Thymus (tissue), 11 donors: ENCODE results near the gene GRIK1. TPM values are rescaled to one million over a fixed set of nuclear protein-coding genes. Genes with fewer than 3 reads are reported as not detected.
A peak's percentile ranks its signal among the peaks of the same experiment; 100 is the strongest.

Experiments
- DNase-seq, 9 donors: peaks; one replicate each; pipeline ENCODE4 v3.0.0-alpha.2; 2013; ENCODE audit warnings: low spot score in 9 of 9, low read depth in 6 of 9, missing footprints in 1 of 9
- H3K27ac ChIP-seq, 2 donors: one replicate each; pipeline ENCODE4 v1.5.1; 2013; ENCODE audit warnings: control low read depth in 1 of 2, low read depth in 1 of 2, low read length in 1 of 2, mild to moderate bottlenecking in 1 of 2, moderate library complexity in 1 of 2
- H3K27me3 ChIP-seq, 2 donors: one replicate each; pipeline ENCODE4 v1.5.1; 2013; ENCODE audit warnings: low read length in 1 of 2; ENCODE audit not compliant: control insufficient read depth in 2 of 2, insufficient read depth in 1 of 2
- H3K36me3 ChIP-seq, 2 donors: one replicate each; pipeline ENCODE4 v1.5.1; 2013; ENCODE audit warnings: low read length in 1 of 2, mild to moderate bottlenecking in 1 of 2, moderate library complexity in 1 of 2; ENCODE audit not compliant: control insufficient read depth in 2 of 2, insufficient read depth in 2 of 2
- H3K4me1 ChIP-seq, 2 donors: one replicate each; pipeline ENCODE4 v1.5.1; 2013; ENCODE audit warnings: low read length in 2 of 2; ENCODE audit not compliant: control insufficient read depth in 2 of 2, insufficient read depth in 2 of 2
- H3K4me3 ChIP-seq, 2 donors: one replicate each; pipeline ENCODE4 v1.5.1; 2013; ENCODE audit warnings: low read length in 2 of 2, control low read depth in 1 of 2, mild to moderate bottlenecking in 1 of 2
- H3K9me3 ChIP-seq, 2 donors: one replicate each; pipeline ENCODE4 v1.5.1; 2013; ENCODE audit warnings: low read length in 1 of 2, mild to moderate bottlenecking in 1 of 2; ENCODE audit not compliant: control insufficient read depth in 2 of 2, insufficient read depth in 1 of 2
- WGBS: extraction: QIAGEN DNeasy Blood & Tissue Kit; methylation state at CpG from one replicate; pipeline ENCODE4 v1.1.7; 2013; 5-methylcytosine and 5-hydroxymethylcytosine counted together
- polyA plus RNA-seq: library from polyadenylated mRNA; stranded (reverse); fragments of 200-250 nt; gene quantifications from one replicate; pipeline ENCODE4 v1.2.3, GENCODE V29; 2013
- total RNA-seq: library from RNA; stranded (reverse); fragments of 120-200 nt; gene quantifications from one replicate; pipeline ENCODE4 v1.2.4, GENCODE V29; 2013
- donor health status: healthy.

The GRIK1 gene
- total and polyA plus RNA-seq, 2 donors = 0.05 to 0.11 TPM

DNA sequence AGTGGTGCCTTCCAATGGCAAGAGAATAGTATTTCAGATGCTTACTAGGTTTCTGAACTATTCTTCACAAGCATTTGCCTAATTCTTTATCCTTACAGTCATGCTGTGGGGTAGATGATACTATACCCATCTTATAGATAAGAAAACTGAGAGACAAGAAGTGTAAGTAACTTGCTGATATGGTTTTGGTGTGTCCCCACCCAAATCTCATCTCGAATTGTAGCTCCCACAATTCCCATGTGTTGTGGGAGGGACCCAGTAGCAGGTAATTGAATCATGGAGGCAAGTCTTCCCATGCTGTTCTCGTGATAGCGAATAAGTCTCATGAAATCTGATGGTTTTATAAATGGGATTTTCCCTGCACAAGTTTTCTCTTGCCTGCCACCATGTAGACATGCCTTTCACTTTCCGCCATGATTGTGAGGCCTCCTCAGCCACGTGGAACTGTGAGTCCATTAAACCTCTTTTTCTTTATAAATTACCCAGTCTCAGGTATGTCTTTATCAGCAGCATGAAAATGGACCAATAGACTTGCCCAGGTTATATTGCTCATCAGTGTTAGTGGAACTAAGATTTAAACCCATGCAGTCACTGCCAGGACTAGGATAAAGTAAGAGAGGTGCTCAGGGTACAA, 298.7 kb downstream of the GRIK1 start:
- Histone ChIP-seq H3K27ac (no peak overlapping the region), H3K4me3 (no peak overlapping the region), H3K36me3 (no peaks in the 10 kb centered on the region), H3K27me3 (no peaks in the 10 kb centered on the region), H3K9me3 (no peaks in the 10 kb centered on the region), H3K4me1 (no peaks in the 10 kb centered on the region)
- DNase-seq = no peak
- 95% methylated on average over 5 of the region's 5 CpGs for WGBS

DNA sequence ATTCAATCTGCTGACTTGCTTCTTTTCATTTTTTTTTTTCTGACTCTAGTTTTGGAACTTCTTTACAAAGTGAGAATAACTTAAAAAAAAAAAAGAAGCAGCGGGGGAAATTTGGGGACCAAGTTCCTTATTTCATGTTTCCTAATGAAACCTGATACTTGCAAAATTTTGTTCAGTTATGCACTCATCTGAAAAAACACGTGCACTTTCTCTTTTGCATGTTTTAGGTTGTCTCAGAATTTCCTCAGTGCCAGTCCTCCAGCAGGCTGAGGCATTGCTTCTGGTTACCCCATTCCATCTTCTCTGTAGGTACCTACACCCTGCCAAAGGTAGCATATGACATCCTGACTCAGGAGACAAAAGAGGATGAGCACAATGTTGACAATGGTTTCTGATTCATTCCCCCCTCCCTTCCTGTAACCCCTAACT, 299.7 kb downstream of the GRIK1 start:
- no peaks in the 10 kb centered on the region for H3K36me3 ChIP-seq
- no peaks in the 10 kb centered on the region for H3K27me3 ChIP-seq
- no peaks in the 10 kb centered on the region for H3K4me1 ChIP-seq
- no peak overlapping the region for H3K4me3 ChIP-seq
- no peaks in the 10 kb centered on the region for H3K9me3 ChIP-seq
- DNase-seq = peak in 1 of 9 donors; percentile 9
- H3K27ac ChIP-seq = no peak overlapping the region
- 11% methylated on average over 2 of the region's 2 CpGs for WGBS

DNA sequence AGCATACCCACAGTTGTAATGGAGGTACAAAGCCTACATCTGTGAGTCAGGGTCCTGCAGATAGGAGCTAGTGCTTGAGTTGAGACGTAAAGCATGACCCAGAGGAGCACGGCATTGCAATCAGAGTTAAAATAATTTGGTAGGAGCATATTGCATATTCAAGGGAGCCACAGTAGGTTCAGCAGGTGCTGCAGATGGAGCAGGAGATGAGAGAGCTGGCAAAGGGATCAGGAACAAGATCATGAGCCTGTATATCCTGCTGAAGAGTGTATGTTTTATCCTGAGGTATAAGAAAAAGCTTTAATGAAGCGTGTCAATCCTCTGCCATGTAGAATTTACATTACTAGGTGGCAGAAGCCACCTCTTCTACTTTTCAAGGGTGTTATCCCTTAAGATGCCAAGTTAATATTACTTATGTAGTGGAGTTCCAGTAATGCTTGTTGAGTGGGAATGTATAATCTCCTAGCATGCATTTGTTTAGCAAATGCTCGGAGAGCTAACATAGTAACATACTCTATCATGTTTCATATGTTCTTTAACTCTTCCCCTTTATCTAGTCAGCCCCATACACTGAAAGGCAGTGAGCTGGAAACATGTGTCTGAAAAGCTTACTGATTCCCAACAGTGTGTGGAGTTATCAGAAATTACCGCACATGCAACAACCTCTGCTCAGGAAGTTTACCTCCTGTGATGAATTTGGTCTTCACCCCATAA, 300.3 kb downstream of the GRIK1 start:
- H3K4me1 ChIP-seq = no peaks in the 10 kb centered on the region
- no peaks in the 10 kb centered on the region for H3K36me3 ChIP-seq
- WGBS = 77% methylated on average over 5 of the region's 5 CpGs
- H3K27me3 ChIP-seq = no peaks in the 10 kb centered on the region
- H3K4me3 ChIP-seq = no peak overlapping the region
- peak in 1 of 9 donors; percentile 1 for DNase-seq
- H3K9me3 ChIP-seq = no peaks in the 10 kb centered on the region
- no peak overlapping the region for H3K27ac ChIP-seq

DNA sequence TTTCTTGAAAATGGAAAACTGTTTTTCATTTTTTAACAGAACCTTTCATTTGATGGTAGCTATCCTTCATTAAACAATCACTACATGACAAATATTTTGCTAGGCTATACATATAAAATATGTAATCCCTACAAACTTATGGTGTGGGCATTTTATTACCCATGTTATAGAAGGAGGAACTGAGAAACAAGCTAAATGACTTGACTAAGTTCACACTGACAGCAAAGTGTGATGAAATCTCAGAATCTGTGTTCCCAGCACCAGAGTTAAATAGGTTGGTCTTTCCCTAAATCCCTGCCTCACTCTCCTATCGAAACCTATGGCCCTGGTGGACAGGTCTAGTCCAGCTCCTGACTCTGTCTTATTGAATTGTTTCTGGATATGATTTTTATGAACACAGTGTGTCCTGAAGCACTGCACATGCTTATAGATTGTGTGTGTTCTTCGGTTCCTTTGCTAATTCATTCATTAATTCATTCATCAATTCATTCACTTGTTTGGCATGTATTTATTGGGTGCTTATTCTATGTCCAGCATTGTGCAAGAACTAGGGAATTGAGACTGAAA, 301.0 kb downstream of the GRIK1 start:
- Histone ChIP-seq H3K36me3 (no peaks in the 10 kb centered on the region), H3K27me3 (no peaks in the 10 kb centered on the region), H3K4me3 (no peak overlapping the region), H3K4me1 (no peaks in the 10 kb centered on the region), H3K27ac (no peak overlapping the region), H3K9me3 (no peaks in the 10 kb centered on the region)
- DNase-seq = no peak
- 71% methylated on average over 2 of the region's 2 CpGs for WGBS

DNA sequence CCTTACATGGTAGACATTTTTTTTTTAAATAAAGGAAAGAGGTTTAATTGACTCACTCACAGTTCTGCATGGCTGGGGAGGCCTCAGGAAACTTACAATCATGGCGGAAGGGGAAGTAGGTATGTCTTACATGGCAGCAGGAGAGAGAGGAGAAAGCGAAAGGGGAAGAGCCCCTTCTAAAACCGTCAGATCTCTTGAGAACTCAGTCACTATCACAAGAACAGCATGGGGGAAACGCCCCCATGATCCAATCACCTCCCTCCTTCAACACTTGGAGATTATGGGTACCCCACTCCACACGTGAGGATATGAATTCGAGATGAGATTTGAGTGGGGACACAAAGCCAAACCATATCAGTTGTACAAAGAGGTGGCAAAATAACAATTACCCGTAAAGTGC, 301.7 kb downstream of the GRIK1 start:
- Histone ChIP-seq H3K9me3 (no peaks in the 10 kb centered on the region), H3K4me1 (no peaks in the 10 kb centered on the region), H3K36me3 (no peaks in the 10 kb centered on the region), H3K4me3 (no peak overlapping the region), H3K27ac (no peak overlapping the region), H3K27me3 (no peaks in the 10 kb centered on the region)
- no peak for DNase-seq
- 96% methylated on average over 7 of the region's 7 CpGs for WGBS

DNA sequence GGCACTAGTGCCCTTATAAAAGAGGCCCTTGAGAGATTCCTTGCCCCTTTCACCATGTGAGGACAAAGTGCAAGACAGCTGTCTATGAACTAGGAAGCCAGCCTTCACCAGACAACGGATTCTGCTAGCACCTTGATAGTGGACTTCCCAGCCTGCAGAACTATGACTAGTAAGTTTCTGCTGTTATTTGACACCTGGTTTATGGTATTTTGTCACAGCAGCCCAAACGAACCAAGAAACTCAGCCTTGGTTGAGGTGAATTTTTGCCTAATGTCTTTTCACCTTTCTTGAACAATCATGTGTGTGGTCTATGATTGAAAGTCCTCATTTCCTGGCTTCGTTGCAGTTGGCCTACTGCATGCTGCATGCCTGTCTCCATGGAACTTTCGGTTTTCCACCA, 302.2 kb downstream of the GRIK1 start:
- Histone ChIP-seq H3K27ac (no peak overlapping the region), H3K36me3 (no peaks in the 10 kb centered on the region), H3K4me3 (no peak overlapping the region), H3K9me3 (no peaks in the 10 kb centered on the region), H3K4me1 (no peaks in the 10 kb centered on the region), H3K27me3 (no peaks in the 10 kb centered on the region)
- DNase-seq = no peak
- 91% methylated on average over 4 of the region's 4 CpGs for WGBS

DNA sequence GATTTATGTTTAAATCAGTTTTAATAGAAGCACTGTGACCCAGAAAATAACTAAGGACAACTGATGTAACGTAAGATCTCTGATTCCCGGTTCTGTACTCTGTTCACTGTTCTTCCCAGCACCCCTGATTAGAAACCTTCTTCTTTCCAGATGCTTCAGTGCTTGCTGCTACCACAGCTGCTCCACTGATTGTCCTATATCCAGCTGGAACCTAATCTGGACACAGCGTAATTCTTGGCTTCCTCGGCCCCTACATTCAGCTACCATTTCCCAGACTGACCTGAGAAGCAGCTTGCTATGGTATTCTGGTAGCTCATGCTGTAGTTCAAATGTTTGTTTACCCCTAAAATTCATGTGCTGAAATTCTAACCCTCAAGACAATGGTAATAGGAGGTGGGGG, 302.7 kb downstream of the GRIK1 start:
- H3K27ac ChIP-seq = no peak overlapping the region
- H3K4me1 ChIP-seq = no peaks in the 10 kb centered on the region
- no peaks in the 10 kb centered on the region for H3K36me3 ChIP-seq
- H3K27me3 ChIP-seq = no peaks in the 10 kb centered on the region
- 97% methylated on average over 4 of the region's 4 CpGs for WGBS
- no peak for DNase-seq
- H3K9me3 ChIP-seq = no peaks in the 10 kb centered on the region
- no peak overlapping the region for H3K4me3 ChIP-seq

DNA sequence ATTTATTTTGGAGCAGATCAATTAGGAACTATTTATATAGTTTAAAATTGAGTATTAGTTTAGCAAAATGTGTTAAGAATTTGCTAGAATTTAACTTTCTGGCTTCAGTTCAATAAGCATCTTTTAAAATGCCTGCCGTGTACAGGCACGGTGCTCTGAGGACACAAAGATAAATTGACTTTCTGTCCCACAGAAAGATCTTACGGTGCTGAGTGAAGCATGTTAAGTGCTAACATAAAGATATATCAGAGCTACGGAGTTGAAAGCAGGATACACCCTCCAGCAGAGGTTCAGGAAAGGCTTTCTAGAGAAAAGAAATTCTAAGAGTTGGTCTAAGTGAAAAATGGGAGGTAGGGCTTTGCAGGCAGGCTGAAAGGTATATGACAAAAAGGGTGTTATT, 305.4 kb downstream of the GRIK1 start:
- no peaks in the 10 kb centered on the region for H3K9me3 ChIP-seq
- DNase-seq = no peak
- no peaks in the 10 kb centered on the region for H3K36me3 ChIP-seq
- no peaks in the 10 kb centered on the region for H3K27me3 ChIP-seq
- H3K4me1 ChIP-seq = no peaks in the 10 kb centered on the region
- 94% methylated on average over 4 of the region's 4 CpGs for WGBS
- H3K4me3 ChIP-seq = no peak overlapping the region
- H3K27ac ChIP-seq = no peak overlapping the region

DNA sequence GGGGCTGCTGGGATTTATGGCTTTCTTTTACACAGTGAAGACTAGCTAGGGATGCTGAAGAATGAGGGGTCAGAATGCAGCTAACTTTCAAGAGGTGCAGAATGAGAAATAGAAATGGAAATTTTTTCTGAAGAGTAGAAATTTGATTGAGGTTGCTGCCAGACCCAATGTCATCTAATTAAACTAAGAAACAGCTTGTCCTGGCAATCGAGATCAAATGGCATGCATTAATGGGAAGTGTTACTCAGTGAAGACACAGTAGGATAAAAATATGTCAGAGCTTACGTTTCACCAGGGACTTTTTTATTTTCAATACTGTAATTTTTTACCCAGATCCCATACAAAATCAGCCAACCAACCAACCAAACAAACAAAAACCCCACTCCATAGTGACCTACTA, 306.0 kb downstream of the GRIK1 start:
- 90% methylated on average over 2 of the region's 2 CpGs for WGBS
- DNase-seq = no peak
- Histone ChIP-seq H3K36me3 (no peaks in the 10 kb centered on the region), H3K9me3 (no peaks in the 10 kb centered on the region), H3K27me3 (no peaks in the 10 kb centered on the region), H3K27ac (no peak overlapping the region), H3K4me3 (no peak overlapping the region), H3K4me1 (no peaks in the 10 kb centered on the region)
